ENCODE data around the gene FAM120B.

FAM120B gene

DNA sequence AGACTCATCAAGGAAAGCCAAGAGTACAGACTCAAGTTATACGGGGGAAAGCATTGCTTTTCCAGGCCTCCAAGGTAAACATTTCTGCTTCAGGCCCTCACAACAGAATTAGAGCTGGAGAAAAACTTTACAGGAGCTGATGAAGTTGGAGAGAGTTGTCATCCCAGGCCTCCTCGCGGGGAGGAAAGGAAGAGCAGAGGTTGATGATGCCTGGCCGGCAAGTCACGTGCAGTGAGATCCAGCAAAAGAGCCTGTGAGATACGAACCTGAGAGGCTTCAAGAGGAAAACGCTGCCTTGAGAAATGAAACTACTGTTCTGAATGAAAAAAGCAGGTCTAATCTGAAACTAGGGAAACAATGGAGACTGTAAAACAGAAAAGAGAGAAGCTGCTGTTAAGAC, 122.9 kb downstream of the FAM120B start:
- no peak for DNase-seq

DNA sequence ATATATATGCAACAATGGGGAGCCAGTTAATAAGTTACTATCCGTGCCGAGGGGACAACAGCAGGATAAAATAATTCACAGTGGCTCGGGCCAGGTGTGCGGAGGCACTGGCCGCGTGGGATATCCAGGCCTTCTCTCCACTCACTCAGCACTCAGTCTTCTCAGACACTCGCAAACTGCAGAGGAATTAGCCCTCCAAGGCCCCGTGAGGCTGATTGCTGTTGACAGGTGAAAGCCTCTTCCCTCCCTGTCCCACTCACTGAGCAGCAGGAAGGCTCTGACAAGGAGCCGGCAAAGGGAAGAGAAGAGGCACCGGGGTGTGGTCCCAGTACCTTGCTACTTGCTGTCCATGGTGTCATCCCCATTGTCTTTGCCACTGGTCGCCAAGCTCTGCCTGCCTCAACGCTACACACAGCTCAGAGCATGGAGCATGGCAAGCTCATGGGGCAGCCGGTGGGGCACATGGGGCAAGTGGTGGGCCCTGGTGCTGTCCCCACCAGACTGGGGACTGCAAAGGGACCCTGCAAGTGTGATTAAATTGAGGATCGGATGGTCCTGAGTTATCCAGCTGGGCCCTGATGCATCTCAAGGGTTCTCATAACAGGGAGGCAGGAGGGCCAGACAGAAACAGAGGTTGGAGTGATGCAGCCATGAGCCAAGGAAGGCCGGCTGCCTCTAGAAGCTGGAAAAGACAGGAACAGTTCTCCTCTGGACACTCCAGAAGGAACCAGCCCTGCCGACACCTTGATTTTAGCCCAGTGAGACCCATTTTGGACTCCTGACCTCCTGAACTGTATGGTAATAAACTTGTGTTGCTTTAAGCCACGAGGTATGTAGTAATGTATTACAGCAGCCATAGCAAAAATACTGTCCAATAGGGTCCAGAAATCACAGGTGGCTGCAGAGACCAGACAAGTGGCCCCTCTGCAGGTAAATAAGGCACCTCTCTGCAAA, 126.9 kb downstream of the FAM120B start:
- no peak for DNase-seq

DNA sequence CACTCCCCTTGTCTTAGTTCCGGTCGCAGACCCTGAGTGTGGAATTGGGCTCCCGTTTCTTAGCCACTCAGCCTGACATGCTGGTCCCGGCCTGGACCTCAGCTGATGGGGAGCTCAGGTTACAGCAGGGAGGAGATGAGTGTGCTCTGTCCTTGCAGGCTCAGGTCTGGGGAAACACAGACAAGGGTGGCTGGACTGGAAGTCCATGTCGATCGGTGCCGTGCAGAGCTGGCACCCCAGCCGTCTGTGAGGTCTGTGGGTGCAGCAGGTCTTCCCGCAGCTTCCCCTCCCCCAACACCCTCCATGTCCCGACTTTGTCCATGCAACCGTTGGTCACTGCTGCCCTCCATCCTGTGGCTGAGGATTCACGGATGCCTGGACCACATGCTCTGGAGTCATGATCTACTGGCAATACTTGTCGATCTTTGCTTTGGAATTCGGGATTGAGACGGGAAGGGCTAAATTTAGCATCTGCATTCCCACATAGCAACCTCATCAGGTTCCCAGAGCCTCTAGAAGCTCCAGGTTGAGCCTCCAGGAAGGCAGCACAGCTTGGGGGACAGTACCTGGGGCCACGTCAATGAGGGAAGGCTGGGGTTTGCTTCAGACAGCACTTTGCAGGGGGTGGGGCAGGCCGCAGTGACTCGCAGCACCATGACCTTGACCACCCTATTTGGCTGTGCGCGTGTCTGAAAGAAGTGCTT, 127.7 kb downstream of the FAM120B start:
- DNase-seq, result no peak

DNA sequence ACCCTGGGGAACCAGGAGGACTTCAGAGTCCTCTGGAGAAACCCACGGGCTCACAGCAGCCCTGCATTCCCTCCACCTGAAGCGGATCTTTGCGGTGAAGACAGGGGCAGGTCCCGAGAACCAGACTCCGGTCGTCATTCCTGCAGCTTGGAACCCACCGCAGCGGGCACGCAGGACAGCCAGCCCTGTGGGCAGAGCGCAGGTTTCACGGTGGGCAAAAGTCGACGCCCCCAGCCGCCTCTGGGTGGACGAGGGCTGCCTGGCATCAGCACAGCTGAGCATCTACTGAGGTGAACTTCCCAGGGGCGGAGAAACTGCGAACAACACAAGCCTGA, 128.2 kb downstream of the FAM120B start:
- no peak for DNase-seq

DNA sequence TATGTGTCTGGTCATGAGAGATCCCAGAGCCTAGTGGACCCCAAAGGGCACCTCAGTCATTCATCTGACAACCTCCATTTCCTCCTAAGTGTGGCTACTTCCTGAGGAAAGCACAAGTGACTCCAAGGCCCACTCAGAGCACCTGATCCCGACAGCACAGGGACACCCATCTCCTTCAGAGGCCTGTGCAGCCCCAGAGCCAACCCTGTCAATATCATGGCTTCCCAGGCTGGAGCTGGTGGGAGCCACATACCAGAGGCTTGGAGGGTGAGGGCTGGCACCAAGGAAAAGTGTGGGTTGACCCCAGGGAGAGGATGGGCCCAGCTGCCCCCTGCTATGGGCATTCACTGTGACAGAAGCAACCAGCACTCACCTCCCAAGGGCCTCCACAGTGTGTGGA, 129.2 kb downstream of the FAM120B start:
- no peak for DNase-seq

DNA sequence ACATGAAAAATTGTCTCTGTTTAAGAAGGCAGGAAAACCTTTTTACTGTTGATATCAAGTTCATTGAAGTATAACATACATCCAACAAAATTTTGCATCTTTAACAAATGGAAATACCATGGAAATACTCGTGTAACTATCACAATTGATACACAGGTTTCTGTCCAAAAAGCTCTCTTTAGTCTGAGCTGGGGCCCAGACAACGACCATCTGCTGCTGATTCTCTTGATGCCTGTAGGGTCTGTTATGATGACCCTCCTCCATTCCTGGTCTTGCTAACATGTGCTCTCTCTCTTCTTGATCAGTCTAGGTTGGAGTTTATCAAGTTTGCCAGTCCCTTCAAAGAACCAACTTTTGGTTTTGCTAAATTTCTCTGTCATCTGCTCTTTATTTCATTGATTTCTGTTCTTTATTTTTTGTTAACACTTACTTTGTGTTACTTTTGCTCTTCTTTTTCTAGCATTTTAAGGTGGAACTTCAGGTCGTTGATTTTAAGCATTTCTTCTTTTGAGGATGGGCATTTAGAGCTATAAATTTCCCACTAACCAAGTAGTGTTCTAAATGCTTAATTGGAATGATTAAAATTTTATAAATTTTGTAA, 129.8 kb downstream of the FAM120B start:
- DNase-seq, result no peak

DNA sequence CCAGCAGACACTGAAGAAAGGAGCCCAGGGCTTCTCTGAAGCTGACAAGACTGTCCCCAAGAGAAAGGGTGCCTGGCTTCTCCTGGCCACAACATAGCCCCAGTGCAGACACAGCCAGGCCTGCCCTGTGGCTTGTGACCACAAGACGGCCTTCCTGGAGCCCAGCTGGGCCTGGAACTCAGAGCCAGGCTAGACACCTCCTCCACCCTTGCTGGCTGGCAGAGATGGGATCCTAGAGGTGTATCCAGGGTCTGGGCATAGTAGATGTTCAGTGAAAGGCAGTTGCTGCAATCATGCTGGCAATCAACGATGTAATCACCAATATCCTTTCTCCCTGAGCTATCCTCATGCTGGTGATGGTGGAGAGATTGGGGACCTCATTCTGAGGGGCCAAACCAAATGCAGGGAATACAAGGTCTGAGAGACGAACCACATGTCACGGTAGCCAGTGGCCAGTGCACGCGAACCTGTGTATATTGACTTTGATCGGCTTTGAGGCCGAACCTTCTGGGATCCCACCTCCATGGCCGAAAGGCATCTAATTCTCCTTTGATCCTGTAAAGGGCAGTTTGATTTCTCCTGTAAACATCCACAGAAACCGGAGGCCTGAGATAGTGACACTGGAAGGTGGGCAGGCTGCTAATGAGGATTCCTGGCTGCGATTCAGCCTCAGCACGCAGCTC, 131.3 kb downstream of the FAM120B start:
- no peak for DNase-seq

DNA sequence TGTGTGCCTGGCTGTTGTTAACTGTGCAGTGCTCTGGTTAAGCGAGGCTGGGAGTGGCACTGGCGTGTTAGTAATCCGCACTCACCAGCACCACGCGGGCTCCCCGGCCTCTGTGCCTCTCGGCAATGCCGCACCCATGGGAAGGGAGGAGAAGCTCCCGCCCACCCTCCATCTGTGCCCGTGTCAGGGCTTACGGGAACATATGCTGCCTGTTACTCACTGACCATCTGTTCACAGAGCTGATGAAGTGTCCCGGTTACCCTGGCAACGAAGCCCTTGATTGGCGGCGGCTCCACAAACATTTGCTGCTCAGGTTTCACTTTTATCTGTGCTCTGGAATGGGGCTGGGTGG, 131.8 kb downstream of the FAM120B start:
- DNase-seq, result peak; percentile 99

DNA sequence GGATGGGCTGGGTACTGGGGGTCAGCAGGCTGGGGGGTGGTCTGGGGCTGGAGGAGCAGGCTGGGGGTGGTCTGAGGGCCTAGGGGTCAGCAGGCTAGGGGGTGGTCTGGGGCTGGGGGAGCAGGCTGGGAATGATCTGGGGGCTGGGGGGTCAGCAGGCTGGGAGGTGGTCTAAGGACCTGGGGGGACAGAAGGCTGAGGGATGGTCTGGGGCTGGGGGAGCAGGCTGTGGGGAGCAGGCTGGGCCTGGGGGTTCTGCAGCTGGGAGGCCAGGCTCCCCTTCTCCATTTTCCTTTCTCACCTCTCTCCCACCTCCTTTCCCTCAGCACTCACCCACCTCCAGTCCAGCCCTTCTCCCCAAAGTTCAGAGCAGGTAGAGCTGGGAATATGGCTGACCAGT, 132.3 kb downstream of the FAM120B start:
- DNase-seq, result no peak

DNA sequence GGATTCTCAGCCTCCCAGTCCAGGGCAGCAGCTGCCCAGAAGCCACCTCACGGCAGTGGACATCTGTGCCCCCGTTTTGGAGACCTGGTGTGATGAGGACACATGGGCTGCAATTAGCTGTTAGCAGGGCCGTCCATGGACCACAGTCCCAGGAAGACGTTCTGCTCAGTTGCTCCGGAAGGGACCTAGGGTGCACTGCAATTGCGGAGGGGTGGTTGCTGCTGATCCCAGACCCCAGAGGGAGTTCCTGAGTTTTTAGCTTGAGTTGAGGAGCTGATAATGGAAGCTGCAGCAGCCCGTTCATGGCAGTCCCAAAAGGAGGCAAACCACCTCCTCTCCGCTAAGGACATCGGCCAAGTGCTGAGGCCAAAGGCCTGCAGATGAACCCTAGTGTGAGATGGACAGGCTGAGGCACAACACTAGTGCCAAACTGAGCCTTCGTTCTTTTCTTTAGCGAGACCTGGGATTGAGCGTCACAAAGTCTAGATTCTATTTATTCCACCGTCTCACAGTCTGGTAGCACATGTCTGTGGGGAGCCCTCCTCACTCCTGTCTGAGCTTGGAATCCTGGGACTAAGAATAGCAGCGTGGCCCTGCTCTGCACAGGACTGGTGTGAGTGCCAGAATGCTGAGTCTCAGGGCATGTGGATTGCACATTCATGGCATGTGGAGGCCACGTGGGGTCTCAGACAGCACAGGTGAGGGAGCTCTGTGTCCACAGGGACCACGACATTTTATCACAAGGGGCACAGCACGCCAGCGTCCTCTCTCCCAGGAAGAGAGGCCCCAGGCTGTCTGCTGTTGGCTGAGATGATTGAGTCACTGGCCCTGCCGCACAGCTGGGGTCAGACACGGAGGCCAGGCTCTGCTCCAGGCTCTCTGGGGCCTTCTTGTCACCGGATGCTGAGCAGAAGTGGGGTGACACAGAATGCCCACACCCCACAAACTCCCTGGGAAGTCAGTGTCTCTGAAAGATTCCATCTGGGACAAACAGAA, 133.1 kb downstream of the FAM120B start:
- DNase-seq, result no peak

DNA sequence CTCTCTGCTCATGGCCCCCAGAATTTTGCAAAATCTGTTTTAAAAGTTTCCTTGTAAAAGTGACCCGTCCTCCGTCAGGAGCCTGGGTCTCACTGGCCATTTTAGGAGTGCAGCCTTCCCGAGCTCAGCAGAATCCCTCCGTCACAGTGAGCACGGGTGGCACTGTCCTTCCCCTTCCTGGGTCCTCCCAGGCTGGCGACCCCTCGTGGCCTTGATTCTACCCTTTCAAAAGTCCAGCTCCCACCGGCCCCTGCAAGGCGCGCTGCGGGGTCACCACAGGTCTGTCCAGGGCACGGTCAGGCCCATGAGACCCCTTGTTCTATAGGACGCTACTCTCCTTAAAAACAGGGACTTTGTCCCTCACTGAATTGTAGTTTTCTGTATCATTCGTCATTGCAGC, 133.9 kb downstream of the FAM120B start:
- DNase-seq, result no peak

DNA sequence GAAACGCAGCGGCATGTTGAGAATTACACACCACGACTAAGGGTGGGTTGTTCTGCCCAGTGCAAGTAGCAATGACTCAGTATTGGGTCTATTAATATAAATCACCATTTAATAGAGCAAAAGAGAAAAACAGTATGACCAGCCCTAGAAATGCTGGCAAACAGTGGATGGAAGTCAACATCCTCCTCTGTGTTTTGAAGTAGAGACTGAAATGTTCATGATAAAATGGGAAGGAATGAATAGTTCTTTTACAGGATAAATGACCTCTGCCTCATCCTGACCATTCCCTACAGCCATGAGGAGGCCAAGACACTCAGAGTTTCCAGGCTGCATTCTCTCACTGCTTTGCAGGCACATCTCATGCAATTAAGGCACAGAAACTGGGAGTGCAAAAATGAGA, 134.8 kb downstream of the FAM120B start:
- DNase-seq, result no peak

DNA sequence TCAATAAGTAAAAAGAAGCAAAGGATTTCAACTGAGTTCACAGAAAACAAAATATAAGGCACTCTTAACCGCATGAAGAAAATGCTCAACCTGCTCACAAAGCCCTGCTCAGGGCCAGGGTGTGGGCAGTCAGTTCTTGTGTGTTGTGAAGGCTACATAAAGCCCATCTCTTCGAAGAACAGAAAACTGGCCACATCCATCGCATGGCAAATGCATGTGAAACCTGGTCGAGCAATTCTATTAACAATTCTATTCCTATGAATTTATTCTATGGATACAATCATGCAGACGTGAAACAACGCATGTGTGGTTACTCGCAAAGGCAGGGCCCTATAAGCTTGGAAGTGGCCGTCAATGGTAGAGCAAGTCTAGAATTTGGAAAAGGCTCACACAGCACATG, 136.0 kb downstream of the FAM120B start:
- no peak for DNase-seq

DNA sequence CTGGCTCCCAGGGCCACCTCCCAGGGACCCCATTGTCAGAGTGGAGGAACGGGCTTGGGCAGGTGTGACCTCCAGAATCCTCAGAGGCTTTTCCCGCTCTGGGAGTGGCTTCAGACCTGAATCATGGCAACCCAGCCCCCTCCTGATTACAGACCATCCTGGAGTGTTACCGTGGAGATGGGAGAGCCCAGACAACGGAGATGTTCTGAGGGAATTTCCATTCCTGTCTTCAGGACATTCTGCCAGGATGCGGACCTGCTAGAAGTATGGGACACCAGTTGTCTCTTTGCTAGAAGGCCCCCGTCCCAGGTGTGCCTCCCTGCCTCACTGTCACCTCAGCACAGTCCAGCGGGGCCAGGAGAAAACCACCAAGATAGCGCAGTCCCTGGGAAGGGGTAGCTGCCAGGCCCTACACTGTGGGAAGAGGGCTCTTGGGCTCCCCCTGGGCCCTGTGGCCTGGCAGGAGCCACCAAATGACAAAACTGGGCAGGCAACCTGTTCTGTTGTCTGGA, 136.6 kb downstream of the FAM120B start:
- peak; percentile 21 for DNase-seq

DNA sequence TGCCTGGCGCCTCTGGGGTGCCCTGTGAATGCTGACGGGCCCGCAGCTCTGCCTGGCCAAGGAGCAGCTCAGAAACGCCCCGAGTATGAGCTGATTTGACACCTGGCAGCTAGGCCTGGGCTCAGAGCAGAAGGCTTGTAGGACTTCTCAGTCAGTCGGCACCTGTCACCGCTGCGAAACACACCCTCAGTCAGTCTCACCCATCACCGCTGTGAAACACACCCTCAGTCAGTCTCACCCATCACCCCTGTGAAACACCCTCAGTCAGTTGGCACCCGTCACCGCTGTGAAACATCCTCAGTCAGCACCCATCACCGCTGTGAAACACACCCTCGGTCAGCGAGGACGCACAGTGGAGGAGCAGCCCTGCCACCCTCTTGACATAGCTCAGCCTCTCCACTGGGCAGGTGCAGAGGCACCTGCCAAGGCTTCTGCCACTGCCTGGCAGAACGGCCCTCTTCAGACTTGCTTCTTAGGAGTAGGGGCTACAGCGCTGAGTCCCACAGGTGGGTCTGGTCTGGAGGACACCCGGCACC, 137.6 kb downstream of the FAM120B start:
- no peak for DNase-seq

DNA sequence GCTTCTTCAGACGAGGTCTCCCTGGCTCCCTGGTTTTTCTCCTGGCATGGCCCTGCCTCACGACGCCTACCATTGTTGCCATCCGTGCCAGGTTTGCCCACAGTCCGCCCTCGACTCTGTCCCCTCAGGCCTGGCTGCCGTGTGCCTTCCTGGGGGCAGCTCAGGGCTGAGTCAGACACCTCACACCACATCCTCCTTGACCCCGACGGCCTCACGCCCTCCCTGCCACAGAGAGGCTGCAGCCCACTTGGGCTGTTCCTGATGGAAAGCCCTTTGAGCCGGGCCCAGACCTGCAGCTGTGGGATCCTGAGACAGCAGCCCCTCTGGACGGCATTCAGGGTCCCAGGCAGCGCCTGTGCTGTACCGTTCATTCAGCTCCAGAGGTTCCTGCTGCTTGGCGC, 138.3 kb downstream of the FAM120B start:
- DNase-seq, result no peak

DNA sequence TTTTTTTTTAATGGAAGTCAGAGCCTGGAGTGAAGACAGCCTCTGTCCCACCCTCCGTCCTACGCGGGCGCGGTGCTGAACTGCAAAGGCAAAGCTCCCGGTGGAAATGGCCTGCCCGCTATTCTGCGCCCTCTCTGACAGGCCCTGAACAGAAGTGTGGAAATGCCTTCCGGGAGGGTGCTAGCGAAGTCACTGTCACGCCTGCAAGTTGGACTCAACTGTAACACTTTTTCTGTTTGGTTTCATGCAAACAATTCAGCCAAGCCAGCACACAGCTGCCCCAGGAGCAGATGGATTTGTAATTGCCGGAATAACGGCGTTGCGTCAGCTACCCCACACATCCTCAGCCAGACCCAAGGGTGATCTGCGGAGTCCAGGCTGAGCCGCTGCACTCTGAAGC, 138.9 kb downstream of the FAM120B start:
- DNase-seq, result no peak

DNA sequence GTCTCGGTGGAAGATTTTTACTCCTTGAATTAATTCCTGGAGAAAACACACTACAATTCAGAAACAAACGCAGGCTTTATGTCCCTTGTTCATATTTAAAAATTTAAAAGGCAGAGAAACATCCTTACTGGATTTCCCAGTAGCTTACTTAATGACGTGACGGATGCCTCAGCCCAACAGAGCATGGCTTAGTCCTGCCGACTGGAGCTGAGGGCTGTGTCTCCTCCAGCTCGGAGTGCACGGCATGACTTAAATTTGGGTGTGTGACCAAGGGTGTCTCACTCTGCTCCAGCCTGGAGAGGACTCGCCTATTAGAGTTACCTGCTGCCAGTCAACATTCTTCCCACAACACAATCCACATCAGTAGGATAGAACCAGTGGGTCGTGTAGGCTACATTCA, 139.4 kb downstream of the FAM120B start:
- DNase-seq, result no peak

DNA sequence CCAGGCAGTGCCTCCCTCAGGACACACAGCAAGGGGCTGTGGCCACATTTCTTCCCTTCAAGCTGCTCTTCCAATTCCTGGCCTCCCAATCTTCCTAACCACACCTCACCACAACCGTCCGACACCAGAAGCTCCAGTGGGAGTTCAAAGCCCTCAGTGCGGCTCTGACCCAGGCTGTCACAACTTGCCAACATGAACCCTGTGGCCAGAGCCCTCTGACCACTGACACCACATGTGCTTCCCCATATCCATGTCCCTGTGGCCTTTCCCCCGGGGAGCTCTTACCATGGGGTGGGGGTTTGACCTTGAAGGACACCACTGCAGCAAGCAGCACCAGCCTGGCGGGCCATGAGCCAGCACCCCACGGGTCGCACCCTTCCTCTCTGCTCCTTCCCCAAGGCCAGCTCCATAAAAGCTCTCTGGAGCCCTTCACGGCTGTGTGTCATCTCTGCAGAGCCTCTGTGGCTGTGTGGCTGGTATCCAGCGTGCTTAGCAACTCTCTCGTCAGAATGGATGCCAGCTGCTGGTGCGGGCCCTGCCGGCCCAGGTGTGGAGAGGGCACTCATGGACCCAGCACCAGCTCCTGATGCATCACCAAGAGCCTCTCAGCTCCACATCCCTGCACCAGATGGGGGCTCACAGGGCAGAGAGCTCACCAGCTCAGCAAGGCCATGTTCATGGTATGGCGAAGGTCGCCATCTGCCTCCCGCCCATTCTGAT, 140.4 kb downstream of the FAM120B start:
- DNase-seq, result no peak

DNA sequence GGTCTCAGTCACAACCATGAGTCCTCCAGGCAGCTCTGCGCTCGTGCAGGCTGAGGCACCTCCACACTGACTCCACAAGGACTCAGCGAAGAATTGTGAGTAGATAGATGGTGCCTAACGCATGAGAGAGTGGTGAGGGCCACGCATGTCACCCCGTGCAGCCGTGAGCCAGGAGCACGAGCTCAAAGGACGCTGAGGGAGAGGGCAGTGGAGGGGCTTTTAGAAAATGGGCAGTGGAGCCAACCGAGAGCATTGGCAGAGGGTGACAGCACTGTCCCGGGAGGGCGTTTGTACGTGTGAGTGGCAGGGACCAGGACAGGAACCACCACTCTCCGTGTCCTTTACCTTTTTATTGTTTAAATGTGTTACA, 141.0 kb downstream of the FAM120B start:
- DNase-seq, result no peak

DNA sequence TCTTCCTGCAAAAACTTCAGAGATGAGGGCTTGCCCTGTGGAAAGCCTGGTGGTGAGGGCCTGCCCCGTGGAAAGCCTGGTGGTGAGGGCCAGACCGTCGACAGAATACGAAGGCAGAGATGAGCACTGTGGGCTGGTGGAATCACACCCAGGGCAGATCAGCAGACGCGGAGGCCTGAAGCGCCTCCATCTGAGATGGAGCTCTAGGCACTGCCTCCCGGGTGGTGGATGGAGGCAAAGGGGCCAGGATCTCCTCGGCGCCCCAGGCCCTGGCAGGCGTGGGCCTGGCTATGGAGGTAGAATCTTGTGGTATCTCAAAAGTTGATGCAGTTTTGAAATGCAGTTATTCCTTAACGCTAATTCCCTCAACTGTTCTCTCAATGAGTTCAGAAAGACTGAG, 141.8 kb downstream of the FAM120B start:
- DNase-seq, result no peak
